Islet precursor cell (in vitro differentiated cells): ENCODE data around the gene OR8G1.
A peak's percentile ranks its signal among the peaks of the same experiment; 100 is the strongest.
"Not testable (repeated sequence)": the region's sequence is repeated elsewhere in the genome, so short reads cannot be mapped to it uniquely, and the experiment has no call there.

ENCODE experiments used
- DNase-seq: peaks from one replicate; pipeline ENCODE4 v3.0.0-alpha.2; 2018

The OR8G1 gene

GRCh38 chr11:124240621-124241397, at the start of gene OR8G1:
Gene OR8G1, plus strand, starts transcription at chr11:124241095. Its CDS starts 8,581 bp downstream, at chr11:124249676.
- no peak for DNase-seq

- no peak for DNase-seq
Observed at GRCh38 chr11:124193221-124194010, 47.5 kb upstream of the OR8G1 start.

GRCh38 chr11:124194293-124195188, 46.4 kb upstream of the OR8G1 start:
- no peak for DNase-seq

GRCh38 chr11:124195189-124195734, 45.6 kb upstream of the OR8G1 start:
- DNase-seq: peak; percentile 74

GRCh38 chr11:124197999-124198398, 42.9 kb upstream of the OR8G1 start:
- DNase-seq: no peak

- no peak for DNase-seq
Observed at GRCh38 chr11:124198897-124199296, 42.0 kb upstream of the OR8G1 start.

- no peak for DNase-seq
Observed at GRCh38 chr11:124199702-124200101, 41.2 kb upstream of the OR8G1 start.

GRCh38 chr11:124200671-124201070, 40.2 kb upstream of the OR8G1 start:
- no peak for DNase-seq

- no peak for DNase-seq
Observed at GRCh38 chr11:124202951-124203350, 37.9 kb upstream of the OR8G1 start.

- DNase-seq: no peak
Observed at GRCh38 chr11:124204008-124204407, 36.9 kb upstream of the OR8G1 start.

GRCh38 chr11:124207102-124207792, 33.6 kb upstream of the OR8G1 start:
- no peak for DNase-seq

GRCh38 chr11:124209824-124210357, 31.0 kb upstream of the OR8G1 start:
- DNase-seq: no peak

GRCh38 chr11:124210421-124210820, 30.5 kb upstream of the OR8G1 start:
- no peak for DNase-seq

- DNase-seq: no peak
Observed at GRCh38 chr11:124211321-124211720, 29.6 kb upstream of the OR8G1 start.

- no peak for DNase-seq
Observed at GRCh38 chr11:124214027-124214426, 26.9 kb upstream of the OR8G1 start.

GRCh38 chr11:124219126-124219525, 21.8 kb upstream of the OR8G1 start:
- DNase-seq: no peak

- no peak for DNase-seq
Observed at GRCh38 chr11:124222407-124222806, 18.5 kb upstream of the OR8G1 start.

GRCh38 chr11:124224618-124225423, 16.1 kb upstream of the OR8G1 start:
- not testable (repeated sequence) for DNase-seq

GRCh38 chr11:124225471-124225870, 15.4 kb upstream of the OR8G1 start:
- no peak for DNase-seq

- no peak for DNase-seq
Observed at GRCh38 chr11:124233376-124233775, 7.5 kb upstream of the OR8G1 start.

- no peak for DNase-seq
Observed at GRCh38 chr11:124238512-124238911, 2.4 kb upstream of the OR8G1 start.
